Activated naive CD8-positive, alpha-beta T cell treated with anti-CD3 and anti-CD28 coated beads, Interleukin-2, amount 10 ng/mL, durations not matched to agents 7 days and 5 days (primary cell): ENCODE measurements around the gene DCN. TPM values are rescaled to one million over a fixed set of nuclear protein-coding genes. Genes with fewer than 3 reads are reported as not detected.

Experiments
- ATAC-seq: fragments of 150-1000 bp; cut with Tn5 transposase; one replicate; pipeline ENCODE4 v1.10.0; 2021; ENCODE audit warnings: low read depth, moderate library complexity
- POLR2A ChIA-PET: fragments of 350-600 bp; sonication (Branson Sonifier 250); formaldehyde crosslinking; loops from one replicate; lab custom pipeline; 2021; ENCODE audit warnings: antibody characterized with exemption; lab: Charles Lee
- DNase-seq: peaks from one replicate; pipeline ENCODE4 v3.0.0; 2021
- H3K27ac Mint-ChIP-seq: one replicate; pipeline ENCODE4 v1.8.0; 2022; ENCODE audit warnings: mild to moderate bottlenecking, mixed read lengths
- H3K27me3 Mint-ChIP-seq: one replicate; pipeline ENCODE4 v1.8.0; 2022; ENCODE audit warnings: mild to moderate bottlenecking, moderate library complexity, mixed read lengths
- H3K36me3 Mint-ChIP-seq: one replicate; pipeline ENCODE4 v1.8.0; 2021; ENCODE audit warnings: mild to moderate bottlenecking, mixed read lengths
- H3K4me1 Mint-ChIP-seq: one replicate; pipeline ENCODE4 v1.8.0; 2021; ENCODE audit warnings: mixed read lengths
- H3K4me3 Mint-ChIP-seq: one replicate; pipeline ENCODE4 v1.8.0; 2022; ENCODE audit warnings: mild to moderate bottlenecking, moderate library complexity, mixed read lengths
- H3K9me3 Mint-ChIP-seq: one replicate; pipeline ENCODE4 v1.8.0; 2021; ENCODE audit warnings: mixed read lengths
- total RNA-seq, 2 experiments: library from RNA; stranded (reverse); gene quantifications; one replicate each; pipeline ENCODE4 v1.2.3, GENCODE V29; 2021

DCN gene
- total RNA-seq, 2 experiments from 2014 or later: not detected

DNA sequence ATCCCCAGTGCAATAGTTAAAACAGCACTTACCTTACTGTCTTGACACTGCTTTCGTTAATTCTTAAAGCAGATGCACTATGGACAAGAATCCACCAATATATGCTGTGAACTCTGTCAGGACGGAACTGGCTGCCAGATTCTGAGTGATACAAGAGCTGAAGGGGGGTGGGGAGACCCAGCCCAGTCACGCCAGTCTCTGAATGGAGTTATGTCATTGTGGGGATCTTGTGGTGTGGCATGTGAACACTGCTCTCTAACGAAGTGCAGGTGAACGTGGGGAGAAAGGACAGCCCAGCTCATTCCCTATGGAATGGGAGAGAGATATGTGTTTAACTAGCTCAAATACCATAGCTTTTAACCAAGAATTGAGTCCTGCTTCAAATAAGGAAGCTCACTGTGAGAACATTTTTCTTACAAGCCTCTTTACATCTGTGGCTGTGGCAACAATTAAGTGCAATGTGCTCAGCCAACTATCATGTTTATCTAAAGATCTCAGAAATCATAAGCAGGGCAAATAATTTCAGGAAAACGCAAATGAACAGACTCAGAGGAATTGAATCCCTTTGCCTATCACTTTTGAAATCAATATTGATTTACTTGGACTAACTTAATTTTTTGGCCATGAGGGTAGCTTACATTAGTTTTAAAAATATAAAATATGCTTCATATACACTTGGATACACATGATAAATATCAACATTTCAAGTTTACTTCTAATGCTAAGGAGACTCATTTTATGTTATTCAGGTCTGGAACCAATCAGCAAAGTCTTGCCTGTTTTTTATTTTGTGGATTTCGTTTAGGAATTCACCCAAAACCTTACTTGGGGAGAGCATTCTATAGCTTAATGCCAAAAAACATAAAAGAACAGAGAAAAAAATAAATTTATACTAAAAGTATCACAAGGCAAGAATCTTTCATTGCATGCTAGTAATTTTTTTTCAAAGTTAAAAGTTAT lies 71.0 kb downstream of the DCN start, which contains the start of gene LUM:
Gene LUM (minus strand): TSS at position 129 of the 960 bp plus-strand sequence. CDS start 2,515 bp downstream, outside the sequence.
- no peak within 1 kb of the TSS for H3K27ac Mint-ChIP-seq
- no peak within 1 kb of the TSS for H3K4me3 Mint-ChIP-seq
- no peaks in the 10 kb centered on the region for H3K4me1 Mint-ChIP-seq
- no peaks in the 10 kb centered on the region for H3K36me3 Mint-ChIP-seq
- ATAC-seq (no peak), DNase-seq (no peak)
- peaks cover 6% of the 10 kb centered on the region for H3K27me3 Mint-ChIP-seq
- POLR2A ChIA-PET: no interaction called here
- no peaks in the 10 kb centered on the region for H3K9me3 Mint-ChIP-seq

DNA sequence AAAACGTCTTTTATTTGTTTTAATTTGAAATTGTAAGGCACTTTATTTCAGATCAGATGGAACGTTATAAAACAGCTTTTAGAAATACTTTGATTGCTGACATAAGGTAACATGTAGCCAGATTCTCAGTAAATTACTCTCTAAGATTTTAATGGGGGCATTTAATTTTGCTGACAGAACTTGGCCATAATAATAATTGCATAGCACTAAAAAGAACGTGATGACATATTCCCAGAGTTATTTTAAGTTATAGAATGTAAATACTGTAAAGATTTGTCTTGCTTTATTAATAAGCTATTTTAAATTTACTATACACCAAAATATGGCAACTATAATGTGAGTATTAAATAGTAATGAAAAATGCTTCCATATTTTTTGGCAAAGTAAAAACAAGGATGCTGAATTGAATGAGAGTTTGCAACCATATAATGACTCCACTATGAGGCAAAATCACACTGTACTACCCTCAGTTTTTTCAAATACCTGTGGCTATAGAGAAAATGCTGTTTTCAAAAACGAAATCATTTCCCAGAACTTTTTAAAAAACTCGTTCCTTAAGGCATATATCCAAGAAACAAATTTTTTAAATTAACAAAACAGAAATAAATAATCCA lies 72.2 kb downstream of the DCN start:
- Mint-ChIP-seq H3K36me3 (no peaks in the 10 kb centered on the region), H3K9me3 (no peaks in the 10 kb centered on the region), H3K27me3 (peaks cover 6% of the 10 kb centered on the region), H3K4me3 (no peak overlapping the region), H3K27ac (no peak overlapping the region), H3K4me1 (no peaks in the 10 kb centered on the region)
- POLR2A ChIA-PET: no interaction called here
- no peak for ATAC-seq
- DNase-seq: no peak

DNA sequence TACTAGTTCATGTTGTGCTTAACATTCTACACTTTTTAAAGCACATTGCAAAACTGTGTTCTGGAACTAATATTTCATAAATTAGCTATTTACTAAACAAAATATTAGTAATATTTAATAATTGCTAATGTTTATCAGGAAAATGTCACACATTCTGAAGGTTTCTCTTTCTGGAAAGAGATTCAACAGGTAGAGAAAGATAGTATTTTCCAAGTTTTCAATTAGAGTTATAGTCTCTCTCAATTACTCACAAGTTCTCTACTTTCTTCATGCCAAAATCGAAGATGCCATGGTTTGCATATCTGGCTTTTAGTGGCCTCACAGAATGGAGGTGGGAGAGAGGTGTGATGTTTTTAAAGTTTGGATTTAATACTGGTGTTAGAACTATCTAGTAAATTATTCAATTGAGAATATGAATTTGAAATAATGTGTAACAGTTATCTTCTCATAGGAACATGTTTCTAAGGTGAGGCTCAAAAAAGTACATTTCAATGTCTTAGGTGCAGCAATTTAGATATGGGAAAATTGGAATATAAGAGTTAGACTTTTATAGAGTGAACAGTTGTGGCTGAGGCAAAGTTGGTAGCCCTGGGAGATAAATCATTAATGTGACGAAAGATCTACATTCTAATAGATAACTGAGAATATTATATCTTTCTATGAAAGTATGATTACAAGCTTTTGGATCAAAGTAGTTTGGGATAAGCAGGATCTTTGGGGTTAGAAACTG lies 72.9 kb downstream of the DCN start:
- H3K27me3 Mint-ChIP-seq: peaks cover 5% of the 10 kb centered on the region
- H3K27ac Mint-ChIP-seq: no peak overlapping the region
- POLR2A ChIA-PET: no interaction called here
- H3K36me3 Mint-ChIP-seq: no peaks in the 10 kb centered on the region
- DNase-seq: no peak
- no peaks in the 10 kb centered on the region for H3K4me1 Mint-ChIP-seq
- ATAC-seq: no peak
- no peaks in the 10 kb centered on the region for H3K9me3 Mint-ChIP-seq
- H3K4me3 Mint-ChIP-seq: no peak overlapping the region

DNA sequence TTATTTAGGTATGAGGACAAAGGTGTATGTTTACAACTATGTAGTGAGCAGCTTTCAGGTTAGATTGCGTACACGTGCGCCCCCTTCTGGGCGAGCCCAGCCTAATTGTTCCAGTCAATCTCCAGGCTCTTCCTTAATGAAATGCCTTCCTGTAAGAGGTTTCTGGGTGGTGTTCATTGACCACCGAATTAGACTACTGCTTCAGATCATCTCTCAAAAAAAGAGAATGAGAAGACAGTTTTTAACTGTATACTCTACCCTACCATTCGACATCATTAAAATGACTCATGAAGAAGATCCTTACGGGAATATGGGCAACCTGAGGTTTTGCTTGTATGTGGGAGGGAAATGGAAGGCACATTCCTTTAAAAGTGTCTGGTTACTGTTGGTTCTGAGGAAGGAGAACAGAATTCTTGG lies 73.5 kb downstream of the DCN start:
- POLR2A ChIA-PET: no interaction called here
- ATAC-seq (no peak), DNase-seq (peak; percentile 70)
- Mint-ChIP-seq H3K4me3 (no peak overlapping the region), H3K27me3 (peaks cover 5% of the 10 kb centered on the region), H3K9me3 (no peaks in the 10 kb centered on the region), H3K4me1 (no peaks in the 10 kb centered on the region), H3K27ac (no peak overlapping the region), H3K36me3 (no peaks in the 10 kb centered on the region)

DNA sequence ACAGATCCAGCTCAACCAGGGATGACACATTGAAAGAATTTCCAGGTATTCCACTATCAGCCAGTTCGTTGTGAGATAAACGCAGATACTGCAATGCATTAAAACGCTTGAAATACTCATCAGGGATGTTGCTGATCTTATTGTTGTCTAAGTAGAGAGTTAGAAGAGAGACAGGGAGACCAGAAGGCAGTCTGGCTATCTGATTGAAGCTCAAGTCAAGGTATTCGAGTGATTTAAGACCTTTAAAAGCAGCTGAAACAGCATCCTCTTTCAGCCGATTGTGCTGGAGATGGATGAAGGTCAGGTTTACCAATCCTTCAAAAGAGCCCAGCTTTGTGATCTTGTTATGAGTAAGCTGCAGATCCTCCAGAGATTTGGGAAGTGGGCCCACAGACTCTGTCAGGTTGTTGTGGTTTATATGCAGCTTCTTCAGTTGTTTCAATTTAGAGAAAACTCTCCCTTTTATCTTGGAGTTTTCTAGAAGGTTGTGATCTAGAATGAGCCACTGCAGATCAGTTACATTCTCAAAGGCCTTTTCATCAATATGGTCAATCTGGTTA lies 74.3 kb downstream of the DCN start:
- H3K36me3 Mint-ChIP-seq: no peaks in the 10 kb centered on the region
- no peaks in the 10 kb centered on the region for H3K4me1 Mint-ChIP-seq
- no peaks in the 10 kb centered on the region for H3K9me3 Mint-ChIP-seq
- H3K27ac Mint-ChIP-seq: no peak overlapping the region
- POLR2A ChIA-PET: no interaction called here
- DNase-seq (no peak), ATAC-seq (no peak)
- peaks cover 5% of the 10 kb centered on the region for H3K27me3 Mint-ChIP-seq
- H3K4me3 Mint-ChIP-seq: no peak overlapping the region

DNA sequence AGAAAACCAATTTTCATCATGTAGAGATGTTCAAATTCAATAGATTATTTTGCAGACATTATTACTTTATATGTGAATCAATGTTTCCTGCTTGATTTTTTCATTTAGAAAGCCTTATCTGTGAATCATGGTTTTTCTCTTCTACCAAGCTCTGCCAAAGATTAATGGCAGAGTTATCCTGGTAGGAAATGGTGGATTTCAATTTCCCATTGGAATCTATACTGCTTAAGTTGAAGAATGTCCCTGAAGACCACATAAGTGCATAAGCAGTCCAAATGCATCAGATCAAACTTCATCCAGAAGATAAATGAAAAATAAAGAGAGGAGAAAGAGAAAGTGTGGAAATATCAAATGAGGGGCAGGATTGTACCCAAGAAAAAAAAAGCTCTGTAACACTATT lies 76.3 kb downstream of the DCN start:
- Mint-ChIP-seq H3K9me3 (no peaks in the 10 kb centered on the region), H3K36me3 (no peaks in the 10 kb centered on the region), H3K4me1 (no peaks in the 10 kb centered on the region), H3K4me3 (no peak overlapping the region), H3K27me3 (peaks cover 5% of the 10 kb centered on the region), H3K27ac (no peak overlapping the region)
- DNase-seq (no peak), ATAC-seq (no peak)
- POLR2A ChIA-PET: no interaction called here

DNA sequence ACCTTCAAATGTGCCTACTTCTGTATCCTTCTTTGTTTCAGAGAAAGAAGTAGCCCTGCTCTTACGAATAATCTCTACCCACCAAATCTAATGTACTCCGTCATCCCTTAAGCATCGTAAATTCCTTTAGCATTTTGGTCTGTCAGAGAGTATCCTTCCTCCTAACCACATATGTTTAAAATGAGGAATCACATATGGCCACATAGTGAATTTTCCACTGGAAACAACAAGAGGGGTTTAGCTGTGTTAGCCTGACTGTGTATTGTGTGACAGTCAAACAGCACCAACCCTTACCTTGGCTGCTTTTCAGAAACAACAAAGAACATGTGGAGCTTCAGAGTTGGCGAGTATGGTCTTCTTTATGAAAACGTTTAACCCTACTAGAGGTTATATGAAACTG lies 76.8 kb downstream of the DCN start:
- Mint-ChIP-seq H3K36me3 (no peaks in the 10 kb centered on the region), H3K4me1 (no peaks in the 10 kb centered on the region), H3K9me3 (no peaks in the 10 kb centered on the region), H3K4me3 (no peak overlapping the region), H3K27me3 (peaks cover 5% of the 10 kb centered on the region), H3K27ac (no peak overlapping the region)
- ATAC-seq (no peak), DNase-seq (no peak)
- POLR2A ChIA-PET: no interaction called here

DNA sequence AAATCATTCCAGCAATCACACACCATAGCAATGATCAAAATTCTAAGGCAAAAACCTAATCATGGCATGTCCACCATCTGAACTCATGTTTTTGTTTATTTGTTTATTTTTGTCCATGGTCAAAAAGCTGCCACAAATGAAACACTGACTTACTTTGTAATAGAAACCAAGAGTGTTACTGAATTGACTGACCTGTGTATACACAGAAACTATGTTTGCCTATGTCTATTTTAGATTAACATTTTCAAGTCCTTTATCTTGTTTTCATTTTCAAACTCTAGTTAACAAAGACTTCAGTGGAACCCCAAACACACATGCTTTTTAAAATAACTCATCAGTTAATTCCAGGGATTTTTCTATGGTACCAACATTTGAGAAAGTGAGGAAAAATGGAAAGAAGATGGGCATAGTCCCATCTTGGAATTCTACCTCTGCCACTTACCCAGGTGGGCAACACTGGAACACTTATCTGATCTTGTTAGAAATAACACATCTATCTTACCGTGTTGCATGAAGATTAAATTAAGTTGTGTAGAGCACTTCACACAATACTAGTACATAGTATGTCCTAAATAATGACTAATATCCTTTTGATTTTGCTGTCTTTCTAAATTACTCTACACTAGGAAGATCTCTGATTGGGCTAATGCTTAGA lies 77.7 kb downstream of the DCN start:
- ATAC-seq (no peak), DNase-seq (no peak)
- POLR2A ChIA-PET: no interaction called here
- Mint-ChIP-seq H3K4me3 (no peak overlapping the region), H3K36me3 (no peaks in the 10 kb centered on the region), H3K27ac (no peak overlapping the region), H3K27me3 (peaks cover 7% of the 10 kb centered on the region), H3K4me1 (no peaks in the 10 kb centered on the region), H3K9me3 (no peaks in the 10 kb centered on the region)

DNA sequence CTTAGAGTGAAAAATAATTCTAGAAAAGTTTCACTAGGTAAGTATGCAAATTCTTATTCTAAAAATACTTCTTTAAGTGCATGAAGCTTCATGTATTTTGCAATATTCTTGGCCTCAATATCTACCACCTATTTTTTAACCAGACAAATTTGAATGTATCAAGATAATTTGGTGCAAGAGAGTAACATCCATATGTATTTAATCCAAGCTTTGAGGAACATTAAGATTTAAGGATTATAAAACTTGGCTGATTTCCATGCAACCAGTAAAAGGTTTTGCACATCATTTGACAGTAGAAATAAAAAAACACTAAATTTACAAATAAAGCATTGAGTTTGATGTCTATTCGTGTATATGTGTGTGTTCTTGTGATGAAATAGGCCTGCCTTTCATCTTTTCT lies 79.0 kb downstream of the DCN start:
- Mint-ChIP-seq H3K4me1 (no peaks in the 10 kb centered on the region), H3K4me3 (no peak overlapping the region), H3K9me3 (no peaks in the 10 kb centered on the region), H3K36me3 (no peaks in the 10 kb centered on the region), H3K27me3 (peaks cover 7% of the 10 kb centered on the region), H3K27ac (no peak overlapping the region)
- DNase-seq: no peak
- no peak for ATAC-seq
- POLR2A ChIA-PET: no interaction called here

DNA sequence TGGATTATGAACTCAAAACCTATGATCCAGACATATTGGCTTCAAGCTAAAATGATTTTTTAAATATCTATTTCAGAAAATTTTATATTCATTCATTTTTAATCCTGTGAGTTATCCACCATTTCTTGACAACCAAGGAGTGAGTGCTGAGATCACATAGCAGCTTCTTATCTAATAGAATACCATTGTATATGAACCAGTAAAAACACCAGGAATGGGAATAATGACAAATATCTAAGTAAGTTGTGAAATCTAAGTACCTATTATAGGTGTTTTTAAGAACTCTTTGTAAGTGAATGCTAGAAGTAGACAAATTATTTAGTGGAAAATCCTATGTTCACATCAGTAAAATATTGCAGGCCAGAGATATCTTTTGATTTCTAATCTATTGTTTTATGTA lies 79.5 kb downstream of the DCN start:
- Mint-ChIP-seq H3K4me3 (no peak overlapping the region), H3K27ac (no peak overlapping the region), H3K4me1 (no peaks in the 10 kb centered on the region), H3K9me3 (no peaks in the 10 kb centered on the region), H3K27me3 (peaks cover 6% of the 10 kb centered on the region), H3K36me3 (no peaks in the 10 kb centered on the region)
- POLR2A ChIA-PET: no interaction called here
- DNase-seq: no peak
- no peak for ATAC-seq

DNA sequence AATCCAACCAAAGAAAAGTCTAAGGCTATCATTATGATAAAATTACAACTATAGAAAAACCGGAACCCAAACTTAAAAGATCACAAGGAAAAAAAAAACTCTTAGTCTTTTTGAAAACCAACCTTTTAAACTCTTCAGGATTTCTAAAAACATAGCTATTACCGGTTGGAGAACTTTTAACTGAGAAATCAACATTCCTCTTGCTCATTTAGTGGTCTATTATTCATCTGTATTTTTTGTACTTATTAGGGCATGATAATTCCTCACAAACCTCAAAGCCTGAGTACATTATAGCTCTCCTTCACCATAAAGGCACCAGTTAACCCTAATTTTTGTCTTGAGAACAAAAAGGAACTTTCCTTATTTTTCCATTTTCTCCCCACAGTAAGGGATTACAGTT lies 81.7 kb downstream of the DCN start:
- Mint-ChIP-seq H3K4me1 (no peaks in the 10 kb centered on the region), H3K27me3 (peaks cover 2% of the 10 kb centered on the region), H3K9me3 (no peaks in the 10 kb centered on the region), H3K4me3 (no peak overlapping the region), H3K27ac (no peak overlapping the region), H3K36me3 (no peaks in the 10 kb centered on the region)
- DNase-seq (no peak), ATAC-seq (no peak)
- POLR2A ChIA-PET: no interaction called here

DNA sequence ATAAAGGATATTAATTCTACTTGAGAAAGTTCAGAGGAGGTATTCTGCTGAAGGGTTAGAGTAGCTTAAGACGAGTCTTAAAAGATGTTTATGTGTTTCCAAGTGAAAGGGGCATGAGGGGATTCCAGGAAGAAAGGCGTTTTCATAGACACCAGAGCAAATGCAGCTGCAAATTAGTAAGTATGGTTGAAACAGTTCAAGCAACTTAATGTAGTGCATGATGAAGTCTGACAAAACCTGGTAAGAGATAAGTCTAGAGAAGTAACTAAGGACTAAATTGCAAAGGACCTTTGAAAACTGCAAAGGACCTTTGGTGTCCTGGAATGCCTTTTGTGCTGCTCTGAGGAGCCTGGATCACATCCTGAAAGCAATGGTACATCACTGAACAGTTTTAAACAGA lies 82.8 kb downstream of the DCN start:
- Mint-ChIP-seq H3K4me3 (no peak overlapping the region), H3K36me3 (no peaks in the 10 kb centered on the region), H3K9me3 (no peaks in the 10 kb centered on the region), H3K27ac (no peak overlapping the region), H3K27me3 (peaks cover 2% of the 10 kb centered on the region), H3K4me1 (no peaks in the 10 kb centered on the region)
- POLR2A ChIA-PET: no interaction called here
- no peak for DNase-seq
- no peak for ATAC-seq

DNA sequence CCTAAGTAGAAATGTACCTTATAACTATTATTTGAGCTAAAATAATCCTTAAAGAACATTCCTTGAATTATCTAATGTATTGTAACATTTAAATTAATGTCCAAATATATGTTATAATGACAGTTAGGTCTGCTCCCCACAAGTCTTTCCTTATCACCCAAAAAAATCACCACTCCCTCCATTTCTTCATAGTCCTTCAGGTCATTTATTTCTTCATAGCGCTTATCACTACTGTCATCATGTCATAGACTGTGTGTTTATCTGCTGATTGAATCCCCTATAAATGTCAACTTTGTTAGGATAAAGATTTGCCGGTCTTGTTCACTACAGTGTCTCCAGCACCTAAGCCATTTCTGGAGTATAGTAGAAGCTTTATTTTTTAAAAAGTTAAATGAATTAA lies 83.3 kb downstream of the DCN start:
- H3K4me3 Mint-ChIP-seq: no peak overlapping the region
- no peak for DNase-seq
- H3K36me3 Mint-ChIP-seq: no peaks in the 10 kb centered on the region
- POLR2A ChIA-PET: no interaction called here
- no peaks in the 10 kb centered on the region for H3K4me1 Mint-ChIP-seq
- no peak overlapping the region for H3K27ac Mint-ChIP-seq
- no peaks in the 10 kb centered on the region for H3K9me3 Mint-ChIP-seq
- no peak for ATAC-seq
- peaks cover 2% of the 10 kb centered on the region for H3K27me3 Mint-ChIP-seq
